ENCODE measurements around the gene PROSER1.

Gene PROSER1

DNA sequence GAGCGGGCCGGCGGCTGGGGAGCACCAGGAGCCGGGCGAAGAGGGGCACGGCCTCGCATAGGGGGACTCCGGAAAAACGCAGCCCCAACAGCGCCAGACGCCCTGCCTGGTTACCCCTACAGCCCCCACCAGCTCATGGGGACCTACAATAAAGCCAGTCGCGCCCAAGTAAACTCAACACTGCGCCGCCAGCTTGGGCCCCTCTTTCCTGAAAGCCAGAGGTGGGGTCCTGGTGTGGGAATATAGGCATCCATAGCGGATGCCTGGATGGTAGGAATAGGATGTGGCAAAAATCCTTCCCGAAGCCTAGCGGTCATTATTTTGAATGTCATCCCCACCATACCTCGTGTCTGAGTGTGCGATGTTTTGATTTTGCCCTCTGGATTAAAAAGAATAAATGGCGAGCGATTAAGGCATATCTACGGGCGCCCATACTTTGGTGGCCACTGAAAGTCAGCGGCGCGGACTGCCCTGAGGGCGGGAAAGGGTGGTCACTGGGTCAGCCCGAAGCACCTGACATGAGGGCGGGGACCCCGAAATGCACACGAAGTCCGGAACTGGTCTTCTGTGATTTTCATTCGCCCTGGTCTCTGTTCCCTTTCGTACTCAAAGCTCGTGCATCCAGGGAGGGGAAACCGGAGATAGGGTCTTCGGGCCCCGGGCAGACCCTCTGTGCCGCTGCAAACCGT, at the start of gene PROSER1, which contains the start of gene NHLRC3:
PROSER1 (minus strand) TSS at position 210 of the 689 bp plus-strand sequence. CDS start 847 bp downstream, outside the sequence.
NHLRC3 (plus strand) TSS at position 577 of the 689 bp plus-strand sequence. CDS start 184 bp downstream, outside the sequence.
- DNase-seq (ENCODE audit: low spot score), result peak; percentile 86

GRCh38 chr13:39086251-39086945, 48.5 kb upstream of the PROSER1 start:
- DNase-seq (ENCODE audit: low spot score), result peak; percentile 5

DNA sequence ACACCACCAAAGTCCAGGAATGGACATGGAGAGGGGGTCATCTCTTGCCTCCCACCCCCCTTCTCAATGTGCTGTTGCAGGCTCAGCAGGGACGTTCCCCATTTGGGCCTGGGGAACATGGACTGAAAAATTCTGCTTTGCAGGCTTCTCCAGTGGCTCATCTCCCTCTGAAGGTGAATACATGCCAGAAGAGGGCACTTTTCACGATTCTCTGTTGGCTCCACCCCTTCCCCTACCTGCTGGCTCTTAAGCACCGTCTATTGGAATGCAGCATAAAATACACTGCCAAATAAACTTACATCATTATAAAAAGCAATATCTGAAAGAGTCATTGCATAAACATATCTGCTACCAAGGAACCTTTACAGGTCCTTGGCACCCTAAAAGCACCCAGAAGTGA, 36.1 kb upstream of the PROSER1 start:
- no peak for DNase-seq (ENCODE audit: low spot score)

DNA sequence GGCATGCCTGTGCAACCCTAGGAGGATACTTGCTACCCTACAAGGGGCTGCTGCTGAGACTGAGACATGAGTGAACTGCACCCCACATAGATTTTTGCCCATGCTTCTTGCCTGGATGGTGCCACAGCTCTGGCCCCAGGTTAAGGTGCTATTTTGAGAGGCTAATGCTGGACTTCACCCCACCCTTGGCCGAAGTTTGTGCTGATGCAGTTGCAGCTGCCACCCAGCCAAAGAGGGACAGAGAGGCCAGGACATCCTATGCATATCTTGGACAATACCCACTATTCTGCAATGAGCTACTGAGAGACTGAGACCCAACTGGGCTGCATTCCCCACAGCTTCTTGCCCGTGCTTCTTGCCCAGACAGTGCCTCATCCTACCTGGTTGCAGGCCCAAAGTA, 35.0 kb upstream of the PROSER1 start:
- no peak for DNase-seq (ENCODE audit: low spot score)

- no peak for DNase-seq (ENCODE audit: low spot score)
Measured at GRCh38 chr13:39062004-39062403, 24.1 kb upstream of the PROSER1 start.

- no peak for DNase-seq (ENCODE audit: low spot score)
Measured at GRCh38 chr13:39058040-39058439, 20.2 kb upstream of the PROSER1 start.

- no peak for DNase-seq (ENCODE audit: low spot score)
Measured at GRCh38 chr13:39056018-39056417, 18.1 kb upstream of the PROSER1 start.

DNA sequence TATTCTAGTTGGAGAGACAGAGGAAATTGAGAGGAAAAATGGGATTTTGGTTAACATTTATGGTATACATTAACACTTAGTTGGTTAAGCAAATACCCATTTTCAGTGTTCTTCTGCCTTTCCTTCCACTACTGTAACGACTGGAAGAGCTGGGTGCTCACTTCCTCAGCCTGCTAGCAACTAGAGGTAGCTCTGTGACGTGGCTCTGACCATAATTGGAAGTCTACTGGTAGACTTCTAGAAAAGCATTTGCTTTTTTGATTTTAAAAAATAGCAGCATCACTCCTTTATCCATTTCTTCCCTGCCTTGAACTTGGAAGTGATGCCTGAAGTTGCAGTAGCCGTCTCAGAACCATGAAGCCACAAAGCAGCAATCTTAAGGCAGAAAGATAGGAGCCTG, 16.2 kb upstream of the PROSER1 start:
- no peak for DNase-seq (ENCODE audit: low spot score)

GRCh38 chr13:39052944-39053343, 15.1 kb upstream of the PROSER1 start:
- DNase-seq (ENCODE audit: low spot score), result no peak

DNA sequence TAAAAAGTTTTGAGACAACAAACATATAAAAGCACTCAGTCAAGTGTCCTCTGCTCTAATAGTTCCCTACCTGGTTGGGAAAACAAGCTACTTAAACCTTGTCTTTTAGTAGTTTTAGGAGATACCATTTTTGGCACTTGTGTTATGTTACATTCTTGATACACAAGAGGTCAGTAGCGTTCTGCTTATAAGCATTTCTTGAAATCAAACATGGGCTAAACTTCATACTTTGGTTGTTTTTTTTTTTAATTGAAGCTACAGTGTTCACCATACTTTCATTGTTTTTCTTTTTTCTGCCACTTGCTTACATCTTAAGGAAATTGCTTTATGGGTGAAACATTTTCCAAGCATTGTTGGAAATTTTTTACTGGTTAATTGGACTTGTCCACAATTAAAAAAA, 13.3 kb upstream of the PROSER1 start:
- DNase-seq (ENCODE audit: low spot score), result peak; percentile 83

GRCh38 chr13:39049274-39049673, 11.4 kb upstream of the PROSER1 start:
- no peak for DNase-seq (ENCODE audit: low spot score)

- DNase-seq (ENCODE audit: low spot score), result no peak
Measured at GRCh38 chr13:39048806-39049205, 10.9 kb upstream of the PROSER1 start.

DNA sequence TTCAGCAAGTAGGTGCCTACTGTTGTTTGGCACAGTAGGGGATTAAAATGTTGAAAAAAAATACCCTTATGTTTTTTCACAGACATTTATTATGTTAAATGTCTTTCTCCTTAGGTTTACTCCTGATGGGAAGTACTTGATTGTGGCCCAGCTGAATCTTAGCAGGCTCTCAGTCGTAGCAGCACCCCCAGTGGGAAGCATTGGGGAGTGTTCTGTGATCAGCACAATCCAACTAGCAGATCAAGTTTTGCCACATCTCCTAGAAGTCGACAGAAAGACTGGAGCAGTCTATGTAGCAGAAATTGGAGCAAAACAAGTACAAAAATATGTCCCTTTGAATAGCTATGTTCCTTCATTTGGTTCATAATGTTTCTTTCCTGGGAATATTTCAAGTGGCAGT, 9.7 kb upstream of the PROSER1 start:
- no peak for DNase-seq (ENCODE audit: low spot score)

- no peak for DNase-seq (ENCODE audit: low spot score)
Measured at GRCh38 chr13:39044536-39044935, 6.6 kb upstream of the PROSER1 start.

DNA sequence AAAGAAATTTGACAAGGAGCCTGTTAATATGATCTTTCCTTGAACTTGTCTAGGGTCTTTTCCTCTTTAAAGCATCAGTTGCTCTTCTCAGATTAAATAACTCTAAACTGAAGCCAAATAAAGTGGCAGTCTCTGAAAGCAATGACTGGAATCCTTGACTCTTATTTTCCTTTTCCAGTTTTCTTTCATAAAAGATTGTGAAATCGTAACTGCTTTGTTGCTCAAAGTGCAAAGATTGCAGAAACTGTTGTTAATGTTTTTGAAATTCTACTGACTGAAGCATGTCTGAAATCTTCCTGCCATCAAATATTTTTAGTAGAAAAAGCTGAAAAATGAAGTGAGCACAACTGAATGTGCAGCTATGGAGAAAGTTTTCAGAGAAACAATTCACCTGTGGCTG, 2.3 kb upstream of the PROSER1 start:
- no peak for DNase-seq (ENCODE audit: low spot score)

DNA sequence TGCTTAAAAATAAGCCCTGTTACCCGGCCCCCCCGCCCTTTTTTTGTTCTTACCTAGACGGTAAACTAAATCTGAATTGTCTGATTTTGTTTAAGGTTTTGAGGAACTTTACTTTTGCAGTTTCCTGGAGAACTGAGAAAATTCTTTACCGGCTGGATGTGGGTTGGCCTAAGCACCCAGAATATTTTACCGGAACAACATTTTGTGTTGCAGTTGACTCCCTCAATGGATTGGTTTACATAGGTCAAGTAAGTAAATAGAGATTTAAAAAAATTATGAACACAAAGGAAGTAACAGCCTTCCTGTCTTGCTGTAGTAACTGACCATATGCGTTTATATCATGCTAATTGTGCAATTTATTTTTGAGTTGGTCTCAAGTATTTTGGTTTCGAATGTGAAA, 1.2 kb upstream of the PROSER1 start:
- no peak for DNase-seq (ENCODE audit: low spot score)

DNA sequence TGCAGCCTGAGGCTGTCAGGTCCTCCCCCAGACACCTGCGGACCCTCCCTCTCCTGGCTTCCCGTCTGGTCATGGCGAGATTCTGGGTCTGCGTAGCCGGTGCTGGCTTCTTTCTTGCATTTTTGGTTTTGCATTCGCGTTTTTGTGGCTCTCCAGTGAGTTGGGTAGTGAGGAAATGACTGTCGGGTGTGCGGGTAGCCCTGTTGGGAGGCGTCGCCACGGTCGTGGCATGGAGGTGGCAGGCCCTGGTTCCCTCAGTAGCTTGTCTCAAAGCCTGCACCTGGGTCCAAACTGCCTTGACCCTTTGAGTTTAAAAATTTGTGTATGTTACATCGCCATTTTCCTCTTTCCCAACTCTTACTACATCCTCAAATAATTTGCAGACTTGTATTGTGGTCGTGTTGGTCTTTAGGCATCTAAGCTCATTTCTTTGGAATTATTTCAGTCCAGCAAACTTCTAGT, 711 bp upstream of the PROSER1 start:
- DNase-seq (ENCODE audit: low spot score), result no peak

DNA sequence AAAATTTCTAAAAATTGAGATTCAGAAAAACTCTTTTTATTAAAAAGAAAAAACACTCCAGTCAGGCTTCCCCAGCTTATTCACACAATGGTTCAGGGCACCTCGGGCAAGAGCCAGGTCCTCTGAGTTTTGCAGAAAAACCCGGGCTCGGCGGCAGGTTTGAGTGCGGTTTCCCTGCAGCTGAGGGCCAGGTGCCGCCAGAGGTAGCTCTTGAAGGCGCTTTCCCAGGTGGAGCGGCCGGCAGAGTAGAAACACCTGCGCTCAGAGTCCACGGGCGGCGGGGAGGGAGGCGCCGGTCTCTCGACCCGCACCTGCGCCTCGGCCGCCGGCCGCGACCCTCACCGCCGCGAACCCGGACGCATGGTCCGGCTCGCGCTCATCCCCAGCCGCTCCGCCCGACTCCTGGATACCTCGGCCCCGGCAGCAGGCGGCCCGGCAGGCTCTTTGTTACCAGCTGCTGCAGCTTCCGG, 444 bp downstream of the PROSER1 start:
- peak; percentile 60 for DNase-seq (ENCODE audit: low spot score)

GRCh38 chr13:39036212-39036611, 1.7 kb downstream of the PROSER1 start:
- peak; percentile 63 for DNase-seq (ENCODE audit: low spot score)

GRCh38 chr13:39035799-39036198, 2.1 kb downstream of the PROSER1 start:
- DNase-seq (ENCODE audit: low spot score), result peak; percentile 11

GRCh38 chr13:39035204-39035603, 2.7 kb downstream of the PROSER1 start:
- peak; percentile 37 for DNase-seq (ENCODE audit: low spot score)

DNA sequence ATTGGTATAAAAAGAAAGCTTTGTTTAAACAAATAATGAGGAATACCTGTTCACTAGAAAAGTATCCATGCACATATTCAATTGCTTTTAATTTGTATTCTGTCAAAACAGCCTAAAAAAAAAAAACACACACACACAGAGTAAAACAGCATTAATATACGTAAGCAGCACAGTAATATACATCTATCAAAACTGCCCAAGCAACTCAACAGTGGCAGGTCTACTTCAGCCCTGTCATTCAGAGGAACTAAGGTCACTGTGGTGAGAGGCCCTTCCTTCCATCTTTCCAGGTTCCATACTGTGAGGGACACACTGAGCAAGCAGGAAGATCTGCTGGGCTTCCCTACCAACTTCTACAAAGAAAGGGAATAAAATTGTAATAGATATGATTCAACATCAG, 3.8 kb downstream of the PROSER1 start:
- DNase-seq (ENCODE audit: low spot score), result no peak

- no peak for DNase-seq (ENCODE audit: low spot score)
Measured at GRCh38 chr13:39032150-39032549, 5.7 kb downstream of the PROSER1 start.

Measured in NAMALWA (cell line).